GM15510 (cell line): ENCODE results near the gene CBLL1.

ENCODE experiments used
- POLR2A ChIP-seq: IDR thresholded peaks from 3 replicates; pipeline ENCODE4 v1.6.1; 2011; ENCODE audit warnings: borderline replicate concordance; ENCODE audit not compliant: insufficient read length; ENCODE audit errors: extremely low read depth

CBLL1 gene

DNA sequence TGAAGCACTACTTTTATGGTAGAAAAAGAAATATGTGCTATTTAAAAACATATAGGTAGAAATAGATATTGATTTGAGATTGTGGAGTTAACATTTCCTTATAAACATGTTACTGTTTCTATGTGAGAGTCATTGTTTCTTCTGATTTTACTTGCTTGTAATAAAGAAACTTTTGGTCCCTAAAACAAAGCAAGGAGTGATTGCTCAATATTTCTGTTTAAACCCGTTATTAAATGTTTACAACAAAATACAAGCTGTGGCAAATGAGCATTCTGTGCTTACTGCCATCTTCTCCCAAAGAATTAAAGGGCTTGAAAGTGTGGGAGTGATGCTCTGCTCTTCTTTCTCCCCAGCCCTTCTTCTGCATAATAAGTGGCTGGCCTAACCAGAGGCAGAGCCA, 22.7 kb upstream of the CBLL1 start:
- no peak for TF ChIP-seq POLR2A

DNA sequence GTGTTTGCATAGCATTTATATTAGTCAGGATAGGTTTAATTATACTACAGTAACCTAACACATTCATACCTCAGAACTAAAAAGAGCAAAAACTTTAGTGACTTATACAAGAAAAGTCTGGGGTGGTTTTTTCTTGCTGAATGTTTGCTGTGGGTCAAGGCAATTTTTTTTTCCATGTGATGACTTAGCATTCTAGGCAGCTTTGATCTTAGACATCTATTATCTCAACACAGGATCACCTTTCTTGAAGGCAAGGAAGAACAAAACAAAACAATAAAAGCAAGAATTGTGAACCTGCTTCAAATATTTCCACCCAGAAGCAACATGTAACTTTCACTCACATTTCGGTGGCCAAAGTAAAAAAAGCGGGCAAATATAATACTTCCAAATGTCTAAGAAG, 20.7 kb upstream of the CBLL1 start:
- TF ChIP-seq POLR2A = no peak

DNA sequence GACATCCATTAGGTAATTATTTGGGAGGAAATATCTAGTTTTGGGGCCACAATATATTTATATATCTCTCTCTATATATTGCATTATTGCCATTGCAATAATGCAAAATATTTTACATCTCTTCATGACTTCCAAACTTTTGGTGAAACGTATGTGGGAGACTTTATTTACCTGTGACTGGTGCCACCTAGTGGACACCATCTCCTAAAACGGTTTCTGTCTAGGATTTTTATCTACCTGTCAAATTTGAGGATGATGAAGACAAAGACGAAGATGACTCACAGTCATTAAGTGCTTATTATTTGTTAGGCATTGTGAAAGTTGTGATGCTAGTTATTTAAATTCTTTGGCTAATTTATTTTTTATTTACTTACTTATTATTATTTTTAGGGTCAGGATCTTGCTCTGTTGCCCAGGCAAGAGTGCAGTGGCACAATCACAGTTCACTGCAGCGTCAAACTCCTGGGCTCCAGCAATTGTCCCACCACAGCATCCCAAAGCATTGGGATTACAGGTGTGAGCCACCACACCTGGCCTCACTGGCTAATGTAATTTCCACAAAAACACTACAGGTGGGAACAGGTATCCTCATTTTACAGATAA, 18.7 kb upstream of the CBLL1 start:
- no peak for TF ChIP-seq POLR2A

DNA sequence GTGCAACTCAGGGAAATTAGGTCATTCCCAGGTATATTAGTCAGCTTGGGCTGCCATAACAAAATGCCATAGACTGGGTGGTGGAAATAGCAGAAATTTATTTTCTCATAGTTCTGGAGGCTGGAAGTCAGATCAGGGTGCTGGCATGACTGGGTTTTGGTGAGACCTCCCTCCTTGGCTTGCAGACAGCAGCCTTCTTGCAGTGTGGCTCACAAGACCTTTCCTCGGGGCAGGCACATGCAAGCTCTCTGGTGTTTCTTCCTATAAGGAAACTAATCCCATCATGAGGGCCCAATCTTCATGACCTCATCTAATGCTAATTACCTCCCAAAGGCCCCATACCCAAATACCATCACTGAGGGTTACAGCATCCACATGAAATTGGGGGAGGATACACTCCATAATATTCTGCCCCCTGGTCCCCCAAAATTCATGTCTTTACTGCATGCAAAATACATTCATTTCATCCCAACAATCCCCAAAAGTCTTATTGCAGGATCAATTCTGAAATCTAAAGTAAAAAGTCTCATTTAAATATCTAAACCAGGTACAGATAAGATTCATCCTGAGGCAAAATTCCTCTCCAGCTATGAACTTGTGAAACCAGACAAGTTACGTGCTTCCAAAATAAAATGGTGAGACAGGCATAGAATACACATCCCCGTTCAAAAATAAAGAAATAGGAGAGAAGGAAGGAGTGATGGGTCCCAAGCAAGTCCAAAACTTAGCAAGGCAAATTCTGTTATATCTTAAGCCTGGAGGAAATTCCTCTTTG, 17.4 kb upstream of the CBLL1 start:
- no peak for TF ChIP-seq POLR2A

DNA sequence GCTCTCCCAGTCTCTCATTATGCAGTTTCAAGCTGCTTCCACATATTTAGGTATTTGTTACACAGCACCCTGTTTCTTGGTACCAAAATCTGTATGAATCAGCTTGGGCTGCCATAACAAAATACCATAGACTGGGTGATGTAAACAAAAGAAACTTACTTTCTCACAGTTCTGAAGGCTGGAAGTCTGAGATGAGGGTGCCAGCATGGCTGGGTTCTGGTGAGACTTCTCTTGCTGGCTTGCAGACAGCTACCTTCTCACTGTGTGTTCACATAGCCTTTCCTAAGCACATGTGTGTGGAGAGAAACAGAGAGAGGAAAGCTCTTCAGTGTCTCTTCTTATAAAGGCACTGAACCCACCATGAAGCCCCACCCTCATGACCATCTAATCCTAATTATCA, 15.7 kb upstream of the CBLL1 start:
- no peak for TF ChIP-seq POLR2A

DNA sequence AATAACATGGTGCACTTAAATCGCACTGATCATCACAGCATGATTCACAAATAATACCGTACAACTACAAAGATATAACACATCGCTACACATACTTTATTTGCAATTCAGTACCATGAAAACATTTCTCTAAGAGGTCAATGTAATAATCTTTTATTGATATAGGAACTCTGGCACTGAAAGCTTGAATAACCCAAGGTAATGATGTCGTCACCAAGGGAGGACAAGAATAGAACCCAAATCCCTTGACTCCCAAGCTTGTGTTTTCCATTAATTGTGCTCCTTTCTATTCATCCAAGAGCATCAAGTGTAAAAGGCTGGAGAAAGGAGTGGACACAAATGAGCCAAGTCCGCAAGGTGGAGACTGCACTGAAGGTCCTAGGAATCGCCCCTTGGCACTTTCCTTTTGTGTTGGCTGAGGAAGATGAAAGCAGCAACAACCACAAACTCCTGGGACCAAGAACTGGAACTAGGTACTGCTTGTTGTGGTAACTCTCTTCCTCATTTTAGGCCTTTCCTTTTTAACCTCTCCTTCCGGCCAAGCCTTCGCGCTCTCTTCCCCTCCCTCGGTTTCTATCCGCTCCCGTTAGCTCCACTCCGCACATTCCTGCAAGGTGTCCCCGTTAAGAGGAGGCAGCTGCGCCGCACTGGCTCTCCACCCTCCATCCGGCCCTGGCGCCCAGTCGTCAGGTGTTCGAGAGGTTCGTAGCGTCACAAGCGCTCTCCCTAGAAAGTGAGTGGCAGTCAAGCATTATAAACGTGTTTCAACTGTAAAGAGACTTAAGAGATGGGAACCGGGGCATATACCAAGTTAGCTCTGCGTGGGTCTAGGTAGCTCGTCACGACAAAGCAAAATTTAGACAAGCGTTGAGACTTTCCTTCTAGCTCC, 1.0 kb upstream of the CBLL1 start:
- peak; percentile 13 for TF ChIP-seq POLR2A

DNA sequence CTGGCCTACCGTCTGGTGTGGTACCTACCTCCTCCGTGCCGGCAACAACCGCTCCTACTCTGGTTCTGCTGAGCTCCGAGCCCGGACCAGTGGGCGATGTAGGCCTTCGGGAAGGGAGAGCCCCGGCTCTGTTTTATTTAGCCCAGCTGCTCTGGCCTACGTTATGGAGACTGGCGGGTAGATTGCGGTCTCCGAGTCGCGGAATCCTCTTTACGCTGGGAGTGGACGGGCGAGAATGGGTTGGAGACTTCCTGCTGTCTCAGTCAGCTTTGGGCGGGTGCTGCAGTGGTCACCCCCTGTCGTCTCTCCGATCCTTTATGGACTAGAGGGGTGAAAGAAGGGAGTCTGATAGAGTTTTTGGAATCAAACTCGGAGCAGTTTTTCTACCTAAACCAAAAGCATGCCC, 406 bp downstream of the CBLL1 start:
- TF ChIP-seq POLR2A = no peak

DNA sequence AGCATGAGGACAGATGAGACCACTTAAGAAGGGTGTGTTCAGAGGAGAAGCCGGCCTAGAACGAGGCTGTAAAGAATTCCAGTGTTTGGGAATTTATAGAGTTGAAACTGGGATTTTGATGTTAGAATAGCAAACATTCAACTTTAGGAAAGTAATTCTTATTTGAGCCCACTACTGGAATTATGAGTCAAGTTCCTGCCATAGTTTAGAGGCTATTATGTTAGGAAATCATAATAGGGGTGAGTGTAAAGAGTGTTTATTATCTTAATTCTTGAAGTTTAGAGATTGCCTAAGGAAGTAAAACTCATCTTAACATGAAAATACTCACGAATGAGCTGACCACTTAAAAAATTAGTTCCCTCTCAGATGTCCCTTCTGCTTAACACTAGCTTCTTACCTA, 2.1 kb downstream of the CBLL1 start:
- no peak for TF ChIP-seq POLR2A

DNA sequence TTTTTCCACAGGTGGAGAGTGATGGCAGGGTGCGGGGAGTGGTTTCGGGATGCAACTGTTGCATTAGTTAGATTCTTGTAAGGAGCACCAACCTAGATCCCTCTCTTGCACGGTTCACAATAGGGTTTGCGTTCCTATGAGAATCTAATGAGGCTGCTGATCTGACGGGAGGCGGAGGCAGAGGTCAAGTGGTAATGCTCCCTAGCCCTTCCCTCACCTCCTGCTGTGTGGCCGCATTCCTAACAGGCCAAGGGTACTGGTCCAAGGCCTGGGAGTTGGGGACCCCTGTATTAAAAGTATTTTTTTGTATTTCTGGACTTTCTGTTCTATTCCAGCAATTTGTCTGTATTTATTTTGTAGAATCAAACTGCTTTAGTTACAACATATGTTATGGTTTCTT, 7.2 kb downstream of the CBLL1 start:
- no peak for TF ChIP-seq POLR2A

DNA sequence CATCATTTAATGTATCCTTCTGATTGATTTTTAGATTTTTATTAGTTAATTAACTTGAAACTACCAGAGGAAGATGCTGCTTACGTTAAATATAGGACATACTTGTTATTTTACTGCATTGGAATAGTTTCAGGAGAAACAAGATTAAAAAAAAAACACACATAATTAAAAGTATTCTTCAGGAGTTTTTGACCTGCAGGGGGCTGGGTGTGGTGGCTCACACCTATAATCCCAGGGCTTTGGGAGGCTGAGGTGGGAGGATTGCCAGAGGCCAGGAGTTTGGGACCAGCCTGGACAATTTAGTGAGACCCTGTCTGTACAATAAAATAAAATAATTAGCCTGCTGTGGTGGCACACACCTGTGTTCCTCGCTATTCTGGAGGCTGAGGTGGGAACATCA, 10.7 kb downstream of the CBLL1 start:
- no peak for TF ChIP-seq POLR2A

DNA sequence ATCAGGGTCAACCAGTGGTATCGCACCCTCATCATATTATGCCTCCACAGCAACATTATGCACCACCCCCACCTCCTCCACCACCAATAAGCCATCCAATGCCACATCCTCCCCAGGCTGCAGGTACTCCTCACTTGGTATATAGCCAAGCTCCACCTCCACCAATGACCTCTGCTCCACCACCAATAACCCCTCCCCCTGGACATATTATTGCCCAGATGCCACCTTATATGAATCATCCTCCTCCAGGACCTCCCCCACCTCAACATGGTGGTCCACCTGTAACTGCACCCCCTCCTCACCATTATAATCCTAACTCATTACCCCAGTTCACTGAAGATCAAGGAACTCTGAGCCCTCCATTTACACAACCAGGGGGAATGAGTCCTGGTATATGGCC, 14.7 kb downstream of the CBLL1 start:
- TF ChIP-seq POLR2A = no peak

DNA sequence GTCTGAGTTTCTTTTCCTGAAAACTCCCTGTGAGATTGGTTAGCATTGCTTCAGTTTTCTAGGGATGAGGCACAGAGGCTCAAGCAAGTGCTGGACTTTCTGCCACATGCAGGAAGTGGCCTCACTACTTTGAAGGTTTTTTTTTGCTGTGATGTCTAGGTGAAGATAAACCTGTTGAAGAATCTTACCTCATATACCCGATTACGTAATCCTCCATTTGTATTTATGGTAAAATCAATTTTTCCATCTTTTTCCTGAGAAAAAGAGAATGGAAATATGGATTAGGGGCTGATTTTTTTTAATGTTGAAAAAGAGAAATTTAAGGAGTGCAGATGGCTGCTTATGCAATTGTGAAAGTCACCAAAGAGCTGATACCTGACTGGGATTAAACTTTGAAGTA, 23.4 kb downstream of the CBLL1 start:
- TF ChIP-seq POLR2A = no peak

DNA sequence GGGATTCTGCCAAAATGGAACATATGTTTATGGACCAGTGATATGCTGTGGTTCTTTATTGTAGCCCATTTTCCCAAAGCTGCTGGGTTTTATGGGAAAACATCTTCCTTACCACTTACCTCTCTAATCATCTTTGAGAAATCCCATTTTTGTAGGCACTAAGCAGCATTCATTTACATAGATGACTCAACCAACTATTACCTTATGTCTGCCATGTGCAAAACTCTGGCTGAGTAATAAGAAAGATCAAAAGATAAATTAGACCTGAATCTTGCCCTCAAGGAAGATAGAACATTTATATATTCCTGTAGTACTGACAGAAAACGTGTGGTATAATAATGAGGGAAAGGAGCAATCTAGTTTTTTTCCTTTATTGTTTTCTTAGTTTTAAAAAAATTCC, 24.3 kb downstream of the CBLL1 start:
- TF ChIP-seq POLR2A = no peak

DNA sequence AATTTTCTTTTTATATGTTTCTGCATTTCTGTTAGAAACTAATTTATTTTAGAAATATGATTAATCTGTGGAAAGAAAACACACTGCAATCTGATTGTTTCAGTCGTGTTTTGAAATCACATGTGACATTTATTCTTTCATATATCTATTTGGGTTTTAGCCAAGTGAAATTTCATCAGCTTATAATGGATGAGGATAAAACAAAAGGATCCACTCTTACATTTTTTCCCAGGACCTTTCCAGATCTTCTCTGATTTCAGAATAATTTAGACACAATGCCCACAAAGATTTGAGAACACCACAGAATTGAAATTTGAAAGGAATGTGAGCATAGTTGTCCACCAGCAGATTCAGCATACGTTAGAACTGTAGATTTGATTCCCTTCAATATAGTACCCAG, 29.1 kb downstream of the CBLL1 start:
- TF ChIP-seq POLR2A = no peak

DNA sequence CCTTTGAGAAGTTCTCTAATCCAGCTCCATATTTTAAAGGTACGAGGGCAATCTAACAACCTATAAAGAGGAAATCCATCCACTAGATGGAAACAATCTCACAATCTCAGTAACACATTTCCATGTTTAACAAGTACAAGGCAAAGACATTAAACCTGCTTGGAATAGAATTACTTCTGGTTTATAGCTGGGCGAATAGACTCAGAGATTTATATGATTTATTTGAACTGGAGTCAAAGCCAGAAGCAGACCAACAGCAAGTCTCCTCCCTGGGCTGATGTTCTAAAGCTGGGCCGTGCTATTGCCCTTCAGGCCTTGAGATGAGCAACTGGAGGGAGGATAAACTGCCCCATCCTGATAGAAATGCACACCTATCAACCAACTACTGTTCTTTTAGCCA, 33.8 kb downstream of the CBLL1 start:
- no peak for TF ChIP-seq POLR2A
